ENCODE data around the gene CCDC90B. TPM values are rescaled to one million over a fixed set of nuclear protein-coding genes. Genes with fewer than 3 reads are reported as not detected.

The CCDC90B gene
- total and polyA plus RNA-seq, 10 of the 15 experiments (the other 5 are each of a cell fraction or from before 2014, with no cell fraction given) = 33.2 to 91.5 (median 59.2) TPM

GRCh38 chr11:83238111-83238510 lies 48.1 kb downstream of the CCDC90B start:
- intact Hi-C loops (cut with micrococcal nuclease; ENCODE audit: unreplicated experiment) (no loop called here), in situ Hi-C loops (cut with MboI) (loop anchor here (10.0 kb wide), 1 partner anchor 577 kb away; no protein-coding TSS in a partner anchor)
- TF ChIP-seq ZNF384 (IDR thresholded peaks at IDR 0.05; ENCODE audit: borderline replicate concordance, low read depth, low read length) (no peak), E4F1 (IDR thresholded peaks at IDR 0.05; ENCODE audit: borderline replicate concordance, partially characterized antibody) (no peak)
- no peaks in the 10 kb centered on the region for H4K20me1 ChIP-seq (ENCODE audit: control insufficient read depth, insufficient read depth)
- no peak overlapping the region for H3K9ac ChIP-seq (ENCODE audit: control insufficient read depth, insufficient read depth, low read length)
- ATAC-seq (no peak), DNase-seq (ENCODE audit: low read depth, low spot score) (no peak), FAIRE-seq (no peak)
- H3K4me2 ChIP-seq (ENCODE audit: control insufficient read depth, insufficient read depth) = no peak overlapping the region
- WGBS (ENCODE audit: insufficient coverage, insufficient replicate concordance, low lambda C conversion rate, missing lambda C conversion rate) = 62% methylated on average over 3 of the region's 3 CpGs
- ChIA-PET CTCF (interaction anchor here (0.7 to 3.5 kb wide), 4 partner anchors 12 to 581 kb away, joined by 3 to 27 read pairs (median 4); no protein-coding TSS in a partner anchor), RAD21 (ENCODE audit: unreplicated experiment) (no interaction called here), SMC1A (ENCODE audit: uncharacterized antibody, unreplicated experiment) (interaction anchor here (1.1 to 4.3 kb wide), 3 partner anchors 11 to 486 kb away, joined by 3 to 19 read pairs (median 3); no protein-coding TSS in a partner anchor), POLR2A (interaction anchor here (0.6 kb wide), 1 partner anchor 173 kb away, joined by 3 read pairs; no protein-coding TSS in a partner anchor)
- H3K27me3 ChIP-seq (replicated peaks in 1 of 2; ENCODE audit: control insufficient read depth in 2 of 2, insufficient read depth in 2 of 2, low read length in 1 of 2) = no peaks in the 10 kb centered on the region
- no peaks in the 10 kb centered on the region for H3K9me3 ChIP-seq (replicated peaks; ENCODE audit: control insufficient read depth, insufficient read depth, low read length)
- BruUV-seq (replicated peaks) = no TSS peak
- H3K79me2 ChIP-seq (ENCODE audit: control insufficient read depth, insufficient read depth, low read length) = no peaks in the 10 kb centered on the region
- no peak overlapping the region for H3K4me3 ChIP-seq
- H2AFZ ChIP-seq (ENCODE audit: control insufficient read depth, low read depth, low read length) = no peak overlapping the region
- no peaks in the 10 kb centered on the region for H3K4me1 ChIP-seq (ENCODE audit: control insufficient read depth, insufficient read depth, low read length)
- no peak overlapping the region for H3K27ac ChIP-seq (ENCODE audit: control insufficient read depth, insufficient read depth)
- no peaks in the 10 kb centered on the region for H3K36me3 ChIP-seq (ENCODE audit: control insufficient read depth in 2 of 2, insufficient read depth in 2 of 2, low read length in 1 of 2)

GRCh38 chr11:83235825-83236224 lies 50.3 kb downstream of the CCDC90B start:
- Histone ChIP-seq H3K79me2 (ENCODE audit: control insufficient read depth, insufficient read depth, low read length) (no peaks in the 10 kb centered on the region), H3K4me1 (ENCODE audit: control insufficient read depth, insufficient read depth, low read length) (no peaks in the 10 kb centered on the region), H3K27me3 (replicated peaks in 1 of 2; ENCODE audit: control insufficient read depth in 2 of 2, insufficient read depth in 2 of 2, low read length in 1 of 2) (no peaks in the 10 kb centered on the region), H3K9me3 (replicated peaks; ENCODE audit: control insufficient read depth, insufficient read depth, low read length) (no peaks in the 10 kb centered on the region), H3K4me3 (no peak overlapping the region), H3K4me2 (ENCODE audit: control insufficient read depth, insufficient read depth) (no peak overlapping the region), H3K36me3 (ENCODE audit: control insufficient read depth in 2 of 2, insufficient read depth in 2 of 2, low read length in 1 of 2) (no peaks in the 10 kb centered on the region), H2AFZ (ENCODE audit: control insufficient read depth, low read depth, low read length) (no peak overlapping the region), H3K9ac (ENCODE audit: control insufficient read depth, insufficient read depth, low read length) (no peak overlapping the region), H4K20me1 (ENCODE audit: control insufficient read depth, insufficient read depth) (no peaks in the 10 kb centered on the region), H3K27ac (ENCODE audit: control insufficient read depth, insufficient read depth) (no peak overlapping the region)
- ChIA-PET POLR2A (no interaction called here), RAD21 (ENCODE audit: unreplicated experiment) (interaction anchor here (0.6 to 2.0 kb wide), 2 partner anchors 14 to 218 kb away, joined by 5 to 7 read pairs; no protein-coding TSS in a partner anchor), CTCF (interaction anchor here (0.6 to 2.7 kb wide), 7 partner anchors 11 to 369 kb away, joined by 3 to 25 read pairs (median 3); no protein-coding TSS in a partner anchor), SMC1A (ENCODE audit: uncharacterized antibody, unreplicated experiment) (interaction anchor here (0.6 to 4.3 kb wide), 4 partner anchors 10 to 353 kb away, joined by 3 to 19 read pairs (median 4); no protein-coding TSS in a partner anchor)
- no TSS peak for BruUV-seq (replicated peaks)
- in situ Hi-C loops (cut with MboI) (loop anchor here (10.0 kb wide), 1 partner anchor 579 kb away; no protein-coding TSS in a partner anchor), intact Hi-C loops (cut with micrococcal nuclease; ENCODE audit: unreplicated experiment) (no loop called here)
- WGBS (ENCODE audit: insufficient coverage, insufficient replicate concordance, low lambda C conversion rate, missing lambda C conversion rate) = 92% methylated on average over 1 of the region's 1 CpG
- FAIRE-seq (no peak), ATAC-seq (no peak), DNase-seq (ENCODE audit: low read depth, low spot score) (no peak)
- TF ChIP-seq YY1 (IDR thresholded peaks at IDR 0.05; ENCODE audit: low read depth, low read length) = no peak
- no peak for TF ChIP-seq SPI1 (IDR thresholded peaks at IDR 0.05; ENCODE audit: borderline replicate concordance, insufficient read depth, low read depth, low read length)
- TF ChIP-seq ATF2 (IDR thresholded peaks at IDR 0.05; ENCODE audit: low read length) = no peak
- no peak for TF ChIP-seq RCOR1 (conservative IDR thresholded peaks at IDR 0.05; ENCODE audit: low read depth, low read length)
- no peak for TF ChIP-seq SREBF1 (IDR thresholded peaks at IDR 0.05; ENCODE audit: low read length)
- no peak for TF ChIP-seq DPF2 (IDR thresholded peaks at IDR 0.05)
- TF ChIP-seq KLF5 (IDR thresholded peaks at IDR 0.05; ENCODE audit: partially characterized antibody) = no peak
- no peak for TF ChIP-seq ATF3 (IDR thresholded peaks at IDR 0.05; ENCODE audit: borderline replicate concordance, extremely low read depth, low read depth, low read length)
- TF ChIP-seq RFX5 (IDR thresholded peaks at IDR 0.05; ENCODE audit: low read depth, low read length) = no peak
- TF ChIP-seq POLR2AphosphoS2 (IDR thresholded peaks at IDR 0.05; ENCODE audit: low read depth, low read length) = no peak
- TF ChIP-seq JUND (IDR thresholded peaks at IDR 0.05; ENCODE audit: low read depth, low read length) = no peak
- TF ChIP-seq HCFC1 (IDR thresholded peaks at IDR 0.05; ENCODE audit: low read length) = no peak
